Spleen (tissue), 11 donors: ENCODE results near the gene CTXND1. TPM values are rescaled to one million over a fixed set of nuclear protein-coding genes. Genes with fewer than 3 reads are reported as not detected.

Experiments
- DNase-seq: peaks from one replicate; pipeline ENCODE4 v3.0.0-alpha.2; 2020
- H3K27ac ChIP-seq, 8 donors: fragments of 200-600 bp; sonication (generic) in 7 of 8; 1 replicate in 4 of 8; 2 replicates in 4 of 8; pipeline versions ENCODE4 v1.5.0 to v1.8.0; 2016 to 2021; ENCODE audit warnings: inconsistent platforms in 4 of 8, mild to moderate bottlenecking in 4 of 8, moderate library complexity in 1 of 8
- H3K27me3 ChIP-seq, 7 donors: fragments of 200-600 bp; sonication (generic) in 6 of 7; replicated peaks in 1 of 7; 1 replicate in 4 of 7; 2 replicates in 3 of 7; pipeline versions ENCODE4 v1.5.0 to v1.8.0; 2016 to 2021; ENCODE audit warnings: inconsistent platforms in 3 of 7, mild to moderate bottlenecking in 1 of 7
- H3K36me3 ChIP-seq, 6 donors: fragments of 200-600 bp; sonication (generic) in 5 of 6; 1 replicate in 4 of 6; 2 replicates in 2 of 6; pipeline versions ENCODE4 v1.5.0 to v1.8.0; 2016 to 2021; ENCODE audit warnings: inconsistent platforms in 2 of 6
- H3K4me1 ChIP-seq, 6 donors: fragments of 200-600 bp; sonication (generic) in 5 of 6; 1 replicate in 3 of 6; 2 replicates in 3 of 6; pipeline versions ENCODE4 v1.5.0 to v1.8.0; 2016 to 2021; ENCODE audit warnings: inconsistent platforms in 3 of 6
- H3K4me3 ChIP-seq, 8 donors: fragments of 200-600 bp; sonication (generic) in 7 of 8; 1 replicate in 4 of 8; 2 replicates in 4 of 8; pipeline versions ENCODE4 v1.5.0 to v1.8.0; 2016 to 2021; ENCODE audit warnings: inconsistent platforms in 4 of 8, mild to moderate bottlenecking in 4 of 8, moderate library complexity in 2 of 8
- H3K9me3 ChIP-seq, 8 donors: fragments of 200-600 bp; sonication (generic) in 7 of 8; 1 replicate in 4 of 8; 2 replicates in 4 of 8; pipeline versions ENCODE4 v1.5.0 to v1.8.0; 2016 to 2021; ENCODE audit warnings: inconsistent platforms in 4 of 8
- CTCF ChIP-seq, 11 experiments: fragments of 200-600 bp in 7 of 11; fragments of 450-650 bp in 4 of 11; sonication (generic) in 4 of 11; IDR thresholded peaks in 8 of 11; conservative IDR thresholded peaks in 3 of 11; 1 replicate in 7 of 11; 2 replicates in 4 of 11; pipeline versions ENCODE4 v1.4.0 to v1.8.0; 2016 to 2021; ENCODE audit warnings: antibody characterized with exemption in 11 of 11, inconsistent platforms in 4 of 11, mild to moderate bottlenecking in 1 of 11
- POLR2A ChIP-seq, 3 donors: fragments of 450-650 bp; IDR thresholded peaks; one replicate each; pipeline ENCODE4 v1.5.1; 2017; ENCODE audit warnings: antibody characterized with exemption in 3 of 3, mild to moderate bottlenecking in 1 of 3
- POLR2AphosphoS5 ChIP-seq, 3 donors: sonication (generic); formaldehyde crosslinking; IDR thresholded peaks; one replicate each; pipeline ENCODE4 v1.5.1; 2017; ENCODE audit warnings: antibody characterized with exemption in 3 of 3
- WGBS, 5 donors: extraction: QIAGEN DNeasy Blood & Tissue Kit in 3 of 5; methylation state at CpG; one replicate each; pipeline versions ENCODE4 v1.1.5 to v1.1.7; 2013 to 2018; 5-methylcytosine and 5-hydroxymethylcytosine counted together
- intact Hi-C: fragments of 100-400 bp; cut with DNase I; formaldehyde crosslinking; loops from one replicate; pipeline ENCODE4 v1.15.0; 2023; ENCODE audit warnings: low total_unique reads
- polyA plus RNA-seq, 3 donors: library from polyadenylated mRNA; stranded (reverse); fragments of 200-250 nt; gene quantifications; one replicate each; pipeline ENCODE4 v1.2.1, GENCODE V29; 2013
- total RNA-seq, 7 donors: library from RNA; depleted of rRNA in 3 of 7; stranded (reverse); fragments of >200 nt in 3 of 7; fragmentation: NEBNext Ultra II Directional in 4 of 7; extraction: Animal tissue kit (Norgen Biotek cat#: 25700) in 4 of 7; gene quantifications; one replicate each; pipeline versions ENCODE4 v1.1.0 to v1.2.1, GENCODE V29; 2016 to 2021
- donor health status: healthy with polysubstance abuse.
- donor health status: DM: no; HTN: no; CAD: no; lungs with moderate emphysema.
- donor health status: DM: no; HTN: no; CAD: no.
- donor health status: Bipolar disorder and iron deficiency.
- donor health status: healthy.
- donor health status: DM: no; HTN: no; CAD: no.
- donor health status: DM: yes; HTN: yes; CAD: no.

The CTXND1 gene
- total and polyA plus RNA-seq, 10 donors, result 0.20 to 5.2 (median 1.4) TPM

DNA sequence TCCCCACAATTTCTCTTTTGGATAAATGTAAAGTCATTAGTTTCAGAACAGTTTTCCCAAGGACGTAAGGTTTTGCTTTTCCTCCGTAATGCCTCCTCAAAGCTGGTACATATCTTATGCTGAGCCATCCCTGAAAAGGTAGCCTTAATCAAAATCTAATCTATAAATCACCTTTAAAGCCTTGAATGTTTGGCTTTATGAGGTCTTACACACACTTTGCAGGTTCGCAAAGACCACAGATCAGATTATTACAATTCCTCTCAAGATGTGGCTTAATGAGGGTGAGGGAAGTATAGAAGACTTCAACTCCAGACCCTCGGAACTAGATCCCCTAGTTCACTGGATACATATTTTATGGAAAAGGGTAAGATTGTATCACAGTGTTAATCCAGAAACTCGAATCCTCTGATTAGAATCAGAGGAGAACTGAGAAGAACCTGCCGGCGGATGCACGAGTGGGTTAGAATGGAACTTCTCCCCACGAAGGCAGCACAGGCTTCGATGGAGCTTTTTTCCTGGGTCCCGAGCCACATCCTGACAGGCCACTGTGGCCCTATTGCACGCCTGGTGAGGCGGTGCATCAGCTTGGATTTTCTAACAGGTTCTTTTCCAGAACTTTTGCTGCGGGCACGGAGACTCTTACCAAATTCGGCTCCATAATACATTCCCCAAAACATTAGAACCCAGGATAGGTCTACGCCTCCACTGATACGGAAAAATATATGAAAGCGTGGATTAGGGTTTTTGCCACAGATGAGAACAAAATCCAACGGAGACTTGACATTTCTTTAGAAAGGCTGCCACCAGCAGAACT, 1.2 kb downstream of the CTXND1 start:
- peaks cover 4 to 98% (median 48%) of the 10 kb centered on the region in 7 donors for H3K27me3 ChIP-seq
- peak overlapping the region in 6 of 8 donors; percentile 3 to 68 (median 34) for H3K4me3 ChIP-seq

GRCh38 chr15:80249973-80250372, 2.0 kb downstream of the CTXND1 start:
- no peaks in the 10 kb centered on the region for H3K9me3 ChIP-seq
- no peak overlapping the region for H3K4me3 ChIP-seq
- DNase-seq, result no peak
- peaks cover 0 to 33% (median 20%) of the 10 kb centered on the region in 6 donors for H3K4me1 ChIP-seq
- peaks cover 4 to 98% (median 48%) of the 10 kb centered on the region in 7 donors for H3K27me3 ChIP-seq
- H3K36me3 ChIP-seq, result no peaks in the 10 kb centered on the region
- H3K27ac ChIP-seq, result no peak overlapping the region
- intact Hi-C loops, result no loop called here
- no peak for TF ChIP-seq CTCF (IDR thresholded peaks at IDR 0.05 in 8 of 11, conservative IDR thresholded peaks at IDR 0.05 in 3 of 11)
- no peak for TF ChIP-seq POLR2AphosphoS5 (IDR thresholded peaks at IDR 0.05)
- no peak for TF ChIP-seq POLR2A (IDR thresholded peaks at IDR 0.05)
- WGBS, 5 donors, result 78 to 91% (median 87%) methylated on average over 2 of the region's 2 CpGs

More for the DNA sequence above, 1.2 kb downstream of the CTXND1 start:
- Histone ChIP-seq H3K36me3 (no peaks in the 10 kb centered on the region), H3K4me1 (peaks cover 0 to 33% (median 20%) of the 10 kb centered on the region in 6 donors), H3K9me3 (no peaks in the 10 kb centered on the region), H3K27ac (peak overlapping the region in 1 of 8 donors; percentile 60)
- TF ChIP-seq POLR2A (IDR thresholded peaks at IDR 0.05), result no peak
- no peak for TF ChIP-seq CTCF (IDR thresholded peaks at IDR 0.05 in 8 of 11, conservative IDR thresholded peaks at IDR 0.05 in 3 of 11)
- TF ChIP-seq POLR2AphosphoS5 (IDR thresholded peaks at IDR 0.05), result no peak
- intact Hi-C loops, result no loop called here
- 70 to 81% (median 76%) methylated on average over 20 of the region's 20 CpGs for WGBS, 5 donors
- DNase-seq, result no peak

GRCh38 chr15:80247320-80247719, 4.7 kb downstream of the CTXND1 start:
- intact Hi-C loops, result no loop called here
- Histone ChIP-seq H3K9me3 (no peaks in the 10 kb centered on the region), H3K36me3 (no peaks in the 10 kb centered on the region), H3K27me3 (peaks cover 0 to 81% (median 33%) of the 10 kb centered on the region in 7 donors), H3K4me3 (no peak overlapping the region), H3K27ac (no peak overlapping the region), H3K4me1 (peaks cover 3 to 39% (median 25%) of the 10 kb centered on the region in 6 donors)
- no peak for TF ChIP-seq POLR2A (IDR thresholded peaks at IDR 0.05)
- WGBS, 5 donors, result 40 to 84% (median 54%) methylated on average over 1 of the region's 1 CpG
- no peak for DNase-seq

- intact Hi-C loops, result no loop called here
- TF ChIP-seq CTCF (IDR thresholded peaks at IDR 0.05 in 8 of 11, conservative IDR thresholded peaks at IDR 0.05 in 3 of 11), result no peak
- TF ChIP-seq POLR2A (IDR thresholded peaks at IDR 0.05), result no peak
- peak in 1 of 3 donors; percentile 40 for TF ChIP-seq POLR2AphosphoS5 (IDR thresholded peaks at IDR 0.05)
- Histone ChIP-seq H3K4me3 (no peak overlapping the region), H3K27me3 (peaks cover 0 to 81% (median 24%) of the 10 kb centered on the region in 7 donors), H3K36me3 (no peaks in the 10 kb centered on the region), H3K4me1 (peaks cover 1 to 39% (median 24%) of the 10 kb centered on the region in 6 donors), H3K9me3 (no peaks in the 10 kb centered on the region), H3K27ac (peak overlapping the region in 3 of 8 donors; percentile 21 to 36 (median 30))
- DNase-seq, result no peak
- WGBS, 5 donors, result 51 to 75% (median 62%) methylated on average over 7 of the region's 7 CpGs
Measured at GRCh38 chr15:80246425-80246894, 5.6 kb downstream of the CTXND1 start.
